PC-3 (cell line): ENCODE results near the gene HTT-AS. TPM values are rescaled to one million over a fixed set of nuclear protein-coding genes. Genes with fewer than 3 reads are reported as not detected.
"Not testable (repeated sequence)": the region's sequence is repeated elsewhere in the genome, so short reads cannot be mapped to it uniquely, and the experiment has no call there.

ENCODE experiments used
- ATAC-seq: fragments of 200-7000 bp; cut with Tn5 transposase; 2 replicates; pipeline ENCODE4 v1.9.1; 2020; ENCODE audit warnings: mild to moderate bottlenecking, moderate library complexity
- BruUV-seq: library from RNA; stranded (reverse); fragments of 400-500 nt; replicated peaks from 2 replicates; lab custom pipeline; 2021; lab: Mats Ljungman, UMichigan
- CTCF ChIA-PET: fragments of 300-600 bp; sonication (Branson Sonifier 250); formaldehyde crosslinking; loops from one replicate; lab custom pipeline; 2022; ENCODE audit warnings: antibody characterized with exemption; lab: Charles Lee
- POLR2A ChIA-PET: fragments of 300-600 bp; sonication (Branson Sonifier 250); formaldehyde crosslinking; loops from one replicate; lab custom pipeline; 2022; ENCODE audit warnings: antibody characterized with exemption; ENCODE audit not compliant: unreplicated experiment; lab: Charles Lee
- DNase-seq: peaks from one replicate; pipeline ENCODE4 v3.0.0-alpha.2; 2015
- H2AFZ ChIP-seq: fragments of 300-600 bp; sonication (generic); 2 replicates; pipeline ENCODE4 v1.6.0; 2016; ENCODE audit warnings: antibody characterized with exemption, low read length
- H3F3A ChIP-seq: fragments of 300-600 bp; sonication (generic); one replicate; pipeline ENCODE4 v1.6.0; 2017; ENCODE audit warnings: antibody characterized with exemption, low read length, control low read depth, mild to moderate bottlenecking; ENCODE audit not compliant: unreplicated experiment
- H3K27ac ChIP-seq: fragments of 300-600 bp; sonication (generic); 2 replicates; pipeline ENCODE4 v1.5.1; 2016; ENCODE audit warnings: mild to moderate bottlenecking, low read length
- H3K27me3 ChIP-seq: fragments of 300-600 bp; sonication (generic); 2 replicates; pipeline ENCODE4 v1.6.1; 2016; ENCODE audit warnings: low read length, mixed read lengths
- H3K36me3 ChIP-seq: fragments of 300-600 bp; sonication (generic); 2 replicates; pipeline ENCODE4 v1.6.1; 2016; ENCODE audit warnings: low read depth, mixed run types, low read length, mixed read lengths
- H3K4me1 ChIP-seq: fragments of 300-600 bp; sonication (generic); 2 replicates; pipeline ENCODE4 v1.5.1; 2016; ENCODE audit warnings: low read length; ENCODE audit not compliant: insufficient read depth
- H3K4me2 ChIP-seq: fragments of 300-600 bp; sonication (generic); 2 replicates; pipeline ENCODE4 v1.6.0; 2016; ENCODE audit warnings: low read length
- H3K4me3 ChIP-seq: fragments of 300-600 bp; sonication (generic); 2 replicates; pipeline ENCODE4 v1.5.1; 2016; ENCODE audit warnings: mild to moderate bottlenecking, low read length, mixed read lengths
- H3K79me2 ChIP-seq: fragments of 300-600 bp; sonication (generic); 2 replicates; pipeline ENCODE4 v1.6.1; 2017; ENCODE audit warnings: low read length, mixed read lengths
- H3K9ac ChIP-seq: fragments of 300-600 bp; sonication (generic); 2 replicates; pipeline ENCODE4 v1.6.0; 2016; ENCODE audit warnings: mild to moderate bottlenecking, low read length
- H3K9me2 ChIP-seq: fragments of 300-600 bp; sonication (generic); replicated peaks from 2 replicates; pipeline ENCODE4 v1.6.1; 2016; ENCODE audit warnings: mixed run types, low read length, mixed read lengths
- H3K9me3 ChIP-seq: fragments of 300-600 bp; sonication (generic); 2 replicates; pipeline ENCODE4 v1.6.1; 2016; ENCODE audit warnings: low read length, mixed read lengths
- H4K20me1 ChIP-seq: fragments of 300-600 bp; sonication (generic); 2 replicates; pipeline ENCODE4 v1.6.1; 2016; ENCODE audit warnings: low read length, mixed read lengths
- EZH2 ChIP-seq: fragments of 300-600 bp; sonication (generic); IDR thresholded peaks from one replicate; pipeline ENCODE4 v1.6.1; 2017; ENCODE audit warnings: antibody characterized with exemption, mild to moderate bottlenecking, low read length; ENCODE audit not compliant: unreplicated experiment
- EZH2phosphoT487 ChIP-seq: fragments of 300-600 bp; sonication (generic); IDR thresholded peaks from 2 replicates; pipeline ENCODE4 v1.6.1; 2018; ENCODE audit warnings: mild to moderate bottlenecking, antibody characterized with exemption, low read length, borderline replicate concordance
- intact Hi-C: fragments of 100-400 bp; cut with micrococcal nuclease; formaldehyde crosslinking; loops from 2 replicates; pipeline ENCODE4 v1.9.0; 2023
- total RNA-seq: library from RNA; depleted of rRNA; stranded (reverse); fragments of >200 nt; gene quantifications from 2 replicates; pipeline ENCODE4 v1.2.3, GENCODE V29; 2014
- TF ChIP-seq, protein P1 (sequence below): fragments of 300-600 bp; sonication (generic); conservative IDR thresholded peaks from 2 replicates; pipeline ENCODE4 v1.5.1; 2017; ENCODE audit warnings: antibody characterized with exemption, low read depth, mild to moderate bottlenecking, low read length

Gene HTT-AS
- total RNA-seq, 1 experiment from 2014 or later: not detected

DNA sequence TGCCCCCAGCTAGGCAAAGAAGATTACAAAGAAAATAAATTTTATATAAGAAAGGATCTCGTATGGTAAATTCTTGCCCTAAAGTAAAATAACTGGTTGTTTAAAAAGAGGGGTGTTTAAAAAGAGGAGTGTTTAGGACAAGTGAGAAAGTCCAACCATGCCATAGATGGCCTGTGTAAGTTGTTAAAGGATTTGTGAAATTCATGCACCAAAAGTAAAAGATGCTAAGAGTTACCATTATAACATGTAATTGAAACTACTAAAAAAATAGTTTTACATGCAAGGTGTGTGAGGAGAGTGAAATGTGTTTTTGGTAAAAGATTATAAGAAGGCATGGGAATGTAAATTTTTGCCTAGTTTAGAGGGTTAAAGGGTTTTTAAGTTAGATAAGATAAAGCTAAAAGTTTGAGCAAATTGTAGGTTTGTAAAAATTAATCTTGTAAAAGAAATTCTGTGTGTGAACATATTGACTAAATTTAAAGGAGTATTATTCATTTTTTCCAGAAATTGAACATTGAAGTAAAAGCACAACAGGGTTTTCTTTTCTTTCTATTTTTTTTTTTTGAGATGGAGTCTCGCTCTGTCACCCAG, 20.1 kb downstream of the HTT-AS start:
- Histone ChIP-seq H3K9me3 (no peaks in the 10 kb centered on the region), H3F3A (no peaks in the 10 kb centered on the region), H3K4me3 (no peak overlapping the region), H4K20me1 (no peaks in the 10 kb centered on the region), H3K4me2 (no peak overlapping the region), H3K27ac (no peak overlapping the region), H3K27me3 (no peaks in the 10 kb centered on the region), H2AFZ (no peak overlapping the region), H3K36me3 (peaks cover 12% of the 10 kb centered on the region), H3K9ac (no peak overlapping the region), H3K4me1 (no peaks in the 10 kb centered on the region), H3K9me2 (no peaks in the 10 kb centered on the region), H3K79me2 (no peaks in the 10 kb centered on the region)
- intact Hi-C loops: no loop called here
- ChIA-PET POLR2A (no interaction called here), CTCF (no interaction called here)
- TF ChIP-seq EZH2phosphoT487 (no peak), EZH2 (no peak)
- TF ChIP-seq, protein P1, sequence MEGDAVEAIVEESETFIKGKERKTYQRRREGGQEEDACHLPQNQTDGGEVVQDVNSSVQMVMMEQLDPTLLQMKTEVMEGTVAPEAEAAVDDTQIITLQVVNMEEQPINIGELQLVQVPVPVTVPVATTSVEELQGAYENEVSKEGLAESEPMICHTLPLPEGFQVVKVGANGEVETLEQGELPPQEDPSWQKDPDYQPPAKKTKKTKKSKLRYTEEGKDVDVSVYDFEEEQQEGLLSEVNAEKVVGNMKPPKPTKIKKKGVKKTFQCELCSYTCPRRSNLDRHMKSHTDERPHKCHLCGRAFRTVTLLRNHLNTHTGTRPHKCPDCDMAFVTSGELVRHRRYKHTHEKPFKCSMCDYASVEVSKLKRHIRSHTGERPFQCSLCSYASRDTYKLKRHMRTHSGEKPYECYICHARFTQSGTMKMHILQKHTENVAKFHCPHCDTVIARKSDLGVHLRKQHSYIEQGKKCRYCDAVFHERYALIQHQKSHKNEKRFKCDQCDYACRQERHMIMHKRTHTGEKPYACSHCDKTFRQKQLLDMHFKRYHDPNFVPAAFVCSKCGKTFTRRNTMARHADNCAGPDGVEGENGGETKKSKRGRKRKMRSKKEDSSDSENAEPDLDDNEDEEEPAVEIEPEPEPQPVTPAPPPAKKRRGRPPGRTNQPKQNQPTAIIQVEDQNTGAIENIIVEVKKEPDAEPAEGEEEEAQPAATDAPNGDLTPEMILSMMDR: no peak
- no peak for DNase-seq
- ATAC-seq: no peak
- no TSS peak for BruUV-seq

DNA sequence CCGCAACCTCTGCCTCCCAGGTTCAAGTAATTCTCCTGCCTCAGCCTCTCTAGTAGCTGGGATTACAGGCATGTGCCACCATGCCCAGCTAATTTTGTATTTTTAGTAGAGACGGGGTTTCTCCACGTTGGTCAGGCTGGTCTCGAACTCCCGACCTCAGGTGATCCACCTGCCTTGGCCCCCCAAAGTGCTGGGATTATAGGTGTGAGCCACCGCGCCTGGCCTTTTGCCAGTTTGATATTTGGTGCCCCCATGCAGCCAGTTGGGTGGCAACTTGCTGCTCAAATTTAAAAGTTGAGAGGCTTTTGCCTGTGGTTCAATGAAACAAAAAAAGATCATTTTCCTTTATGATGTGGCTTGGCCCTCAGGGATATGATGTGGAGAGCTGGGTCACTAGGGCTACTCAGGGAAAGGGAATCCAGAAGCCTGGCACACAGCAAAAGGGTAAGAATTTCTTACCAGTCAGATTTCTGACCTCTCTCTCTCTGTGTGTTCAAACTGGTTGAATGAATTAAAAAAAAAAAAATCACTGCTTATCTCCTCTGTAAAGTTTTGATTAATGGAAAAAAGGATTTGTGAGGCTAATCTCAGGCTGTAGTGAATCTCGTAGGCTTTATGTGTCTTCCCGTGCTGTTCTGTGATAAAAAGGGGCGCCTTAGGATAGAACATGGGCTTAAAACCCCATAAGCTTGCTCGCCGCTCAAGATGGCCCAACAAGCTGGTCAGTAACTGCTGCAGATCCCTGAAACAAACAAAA, 23.0 kb downstream of the HTT-AS start:
- H3K27me3 ChIP-seq, H3K9me3 ChIP-seq, H2AFZ ChIP-seq, H3K9ac ChIP-seq, DNase-seq, H4K20me1 ChIP-seq, POLR2A ChIA-PET, BruUV-seq, H3K9me2 ChIP-seq, H3K79me2 ChIP-seq, H3K4me1 ChIP-seq, H3F3A ChIP-seq, CTCF ChIA-PET, H3K4me3 ChIP-seq, H3K4me2 ChIP-seq, ATAC-seq, H3K27ac ChIP-seq, intact Hi-C loops: not testable (repeated sequence)
- H3K36me3 ChIP-seq: peaks cover 12% of the 10 kb centered on the region

GRCh38 chr4:3047464-3048286, 26.7 kb downstream of the HTT-AS start:
- Histone ChIP-seq H4K20me1 (no peaks in the 10 kb centered on the region), H3K9me2 (no peaks in the 10 kb centered on the region), H2AFZ (no peak overlapping the region), H3K36me3 (no peaks in the 10 kb centered on the region), H3K9ac (no peak overlapping the region), H3K79me2 (0 out of 2 replicates have a peak, but pooled peaks cover 3% of the 10 kb centered on the region), H3K4me1 (peaks cover 3% of the 10 kb centered on the region), H3K4me2 (peak overlapping the region; percentile 65), H3K27me3 (no peaks in the 10 kb centered on the region), H3F3A (no peaks in the 10 kb centered on the region), H3K4me3 (no peak overlapping the region), H3K9me3 (no peaks in the 10 kb centered on the region), H3K27ac (no peak overlapping the region)
- POLR2A ChIA-PET: no interaction called here
- CTCF ChIA-PET: no interaction called here
- peak; percentile 64 for DNase-seq
- ATAC-seq: peak; percentile 91
- TF ChIP-seq EZH2 (no peak), EZH2phosphoT487 (no peak)
- TF ChIP-seq, protein P1: peak; percentile 67
- intact Hi-C loops: no loop called here
- BruUV-seq: no TSS peak
